ENCODE measurements around the gene SMIM14. TPM values are rescaled to one million over a fixed set of nuclear protein-coding genes. Genes with fewer than 3 reads are reported as not detected.
"Not testable (repeated sequence)": the region's sequence is repeated elsewhere in the genome, so short reads cannot be mapped to it uniquely, and the experiment has no call there.

SMIM14 gene
- total RNA-seq, 4 donors from 2014 or later = 25.6 to 49.2 (median 36.4) TPM

GRCh38 chr4:39510348-39510929 lies 128.2 kb downstream of the SMIM14 start:
- WGBS, 2 donors = 94 to 96% methylated on average over 5 of the region's 5 CpGs
- no peak for TF ChIP-seq CTCF (IDR thresholded peaks at IDR 0.05)
- TF ChIP-seq POLR2A (IDR thresholded peaks at IDR 0.05) = no peak
- intact Hi-C loops (cut with DNase I; ENCODE audit: low total_unique reads) = no loop called here
- H3K4me3 ChIP-seq (ENCODE audit: low read depth, poor library complexity, severe bottlenecking) = no peak overlapping the region
- DNase-seq (ENCODE audit: low spot score in 2 of 2) = no peak

DNA sequence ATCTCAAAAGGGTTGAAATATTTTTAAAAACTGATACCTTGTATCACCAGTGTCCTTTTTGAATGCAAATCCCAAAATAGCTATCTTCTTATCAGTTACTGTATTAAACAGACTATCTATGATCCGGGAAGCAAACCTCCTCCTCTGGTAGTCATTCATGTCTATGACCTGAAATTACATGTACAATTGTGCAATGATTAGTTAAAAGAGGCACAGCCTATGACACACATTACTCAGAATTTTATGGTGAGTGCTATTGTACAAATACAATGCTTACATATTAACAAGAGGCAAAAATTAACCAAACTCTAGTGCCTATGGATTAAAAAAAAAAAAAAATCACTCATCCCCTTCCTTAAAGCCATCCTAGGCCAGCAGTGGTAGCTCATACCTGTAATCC lies 133.1 kb downstream of the SMIM14 start:
- DNase-seq (ENCODE audit: low spot score in 2 of 2) = no peak
- 64 to 86% methylated on average over 1 of the region's 1 CpG for WGBS, 2 donors
- no peak for TF ChIP-seq POLR2A (IDR thresholded peaks at IDR 0.05)
- H3K4me3 ChIP-seq (ENCODE audit: low read depth, poor library complexity, severe bottlenecking) = no peak overlapping the region
- intact Hi-C loops (cut with DNase I; ENCODE audit: low total_unique reads) = no loop called here

- H3K4me3 ChIP-seq (ENCODE audit: low read depth, poor library complexity, severe bottlenecking) = no peak overlapping the region
- TF ChIP-seq POLR2A (IDR thresholded peaks at IDR 0.05) (no peak), CTCF (IDR thresholded peaks at IDR 0.05) (no peak)
- intact Hi-C loops (cut with DNase I; ENCODE audit: low total_unique reads) = no loop called here
- WGBS, 2 donors = 95 to 98% methylated on average over 2 of the region's 2 CpGs
- no peak for DNase-seq (ENCODE audit: low spot score in 2 of 2)
Observed at GRCh38 chr4:39504538-39504937, 134.1 kb downstream of the SMIM14 start.

GRCh38 chr4:39502664-39503035 lies 136.0 kb downstream of the SMIM14 start:
- H3K4me3 ChIP-seq (ENCODE audit: low read depth, poor library complexity, severe bottlenecking); intact Hi-C loops (cut with DNase I; ENCODE audit: low total_unique reads); DNase-seq (ENCODE audit: low spot score in 2 of 2): not testable (repeated sequence)
- 77 to 89% methylated on average over 4 of the region's 4 CpGs for WGBS, 2 donors

GRCh38 chr4:39502019-39502663 lies 136.5 kb downstream of the SMIM14 start:
- intact Hi-C loops (cut with DNase I; ENCODE audit: low total_unique reads) = no loop called here
- H3K4me3 ChIP-seq (ENCODE audit: low read depth, poor library complexity, severe bottlenecking) = no peak overlapping the region
- TF ChIP-seq CTCF (IDR thresholded peaks at IDR 0.05) (no peak), POLR2A (IDR thresholded peaks at IDR 0.05) (no peak)
- no peak for DNase-seq (ENCODE audit: low spot score in 2 of 2)

GRCh38 chr4:39498727-39499020 lies 140.0 kb downstream of the SMIM14 start:
- intact Hi-C loops (cut with DNase I; ENCODE audit: low total_unique reads) = no loop called here
- no peak for TF ChIP-seq POLR2A (IDR thresholded peaks at IDR 0.05)
- TF ChIP-seq CTCF (IDR thresholded peaks at IDR 0.05) = no peak
- DNase-seq (ENCODE audit: low spot score in 2 of 2) = no peak
- H3K4me3 ChIP-seq (ENCODE audit: low read depth, poor library complexity, severe bottlenecking) = no peak overlapping the region

Data from lower leg skin (tissue), 4 donors.